GM06990 (cell line): ENCODE measurements around the gene CDH3.

Experiments
- DNase-seq: peaks from one replicate; pipeline ENCODE4 v3.0.0-alpha.2; 2011; ENCODE audit not compliant: insufficient read length; ENCODE audit errors: extremely low read depth
- H3K27me3 ChIP-seq: replicated peaks from 2 replicates; pipeline ENCODE4 v1.6.0; 2011; ENCODE audit warnings: low read length; ENCODE audit not compliant: control insufficient read depth, insufficient read depth
- H3K36me3 ChIP-seq: 2 replicates; pipeline ENCODE4 v1.5.1; 2011; ENCODE audit warnings: low read length; ENCODE audit not compliant: control insufficient read depth, insufficient read depth
- H3K4me3 ChIP-seq: replicated peaks from 2 replicates; pipeline ENCODE4 v1.5.1; 2011; ENCODE audit warnings: low read depth, mild to moderate bottlenecking, control low read depth, low read length
- CTCF ChIP-seq: IDR thresholded peaks from 2 replicates; pipeline ENCODE4 v1.5.1; 2011; ENCODE audit warnings: low read length, control low read depth, mild to moderate bottlenecking, inconsistent platforms; ENCODE audit not compliant: insufficient read depth, poor library complexity, severe bottlenecking

CDH3 gene

DNA sequence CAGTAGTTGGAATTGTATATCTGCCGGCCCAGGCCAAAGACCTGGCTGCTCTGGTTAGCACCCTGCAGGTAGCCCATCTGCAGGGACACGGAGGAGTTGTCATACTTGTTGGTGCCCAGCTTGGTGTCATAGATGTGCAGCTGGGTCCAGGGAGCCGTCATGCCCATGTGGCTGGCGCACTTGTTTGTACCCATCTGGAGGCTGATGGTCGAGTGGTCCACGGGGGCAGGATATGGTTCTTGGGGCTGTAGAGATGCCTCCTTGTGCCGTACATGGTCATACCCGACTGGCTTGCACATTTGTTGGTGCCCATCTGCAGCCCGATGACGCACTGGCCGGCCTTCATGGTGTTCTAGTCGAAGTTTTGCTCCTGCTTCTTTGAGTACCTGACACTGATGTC is 6.0 kb downstream of the CDH3 start:
- H3K27me3 ChIP-seq = no peaks in the 10 kb centered on the region
- no peak overlapping the region for H3K4me3 ChIP-seq
- no peak for DNase-seq
- H3K36me3 ChIP-seq = no peaks in the 10 kb centered on the region
- no peak for TF ChIP-seq CTCF

DNA sequence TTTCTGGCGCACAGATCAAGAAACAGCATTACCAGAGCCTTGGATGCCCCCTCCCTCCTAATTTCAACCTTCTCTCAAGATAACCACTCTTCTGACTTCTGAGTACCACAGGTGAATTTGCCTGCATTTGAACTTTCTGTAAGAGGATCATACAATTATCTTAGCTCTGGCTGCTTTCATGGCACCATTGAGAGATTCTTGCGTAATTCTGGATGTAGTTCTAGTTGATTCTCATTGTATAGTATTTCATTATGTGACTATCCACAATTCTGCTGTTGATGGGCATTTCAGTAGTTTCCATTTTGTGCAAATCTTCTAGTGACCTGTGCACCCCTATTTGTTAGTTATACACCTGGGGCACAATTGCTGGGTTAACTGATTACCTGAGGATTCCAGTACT is 7.5 kb downstream of the CDH3 start:
- no peak for DNase-seq
- Histone ChIP-seq H3K27me3 (no peaks in the 10 kb centered on the region), H3K36me3 (no peaks in the 10 kb centered on the region), H3K4me3 (no peak overlapping the region)
- TF ChIP-seq CTCF = no peak

- TF ChIP-seq CTCF = no peak
- H3K4me3 ChIP-seq = no peak overlapping the region
- DNase-seq = no peak
- H3K27me3 ChIP-seq = no peaks in the 10 kb centered on the region; the same call in none of the 2 replicates
- H3K36me3 ChIP-seq = no peaks in the 10 kb centered on the region
These were observed 10.7 kb downstream of the CDH3 start for GRCh38 chr16:68655806-68656205.

- DNase-seq = no peak
- no peaks in the 10 kb centered on the region for H3K36me3 ChIP-seq
- TF ChIP-seq CTCF = no peak
- H3K4me3 ChIP-seq = no peak overlapping the region
- no peaks in the 10 kb centered on the region; the same call in none of the 2 replicates for H3K27me3 ChIP-seq
These were observed 11.6 kb downstream of the CDH3 start for GRCh38 chr16:68656751-68657150.

DNA sequence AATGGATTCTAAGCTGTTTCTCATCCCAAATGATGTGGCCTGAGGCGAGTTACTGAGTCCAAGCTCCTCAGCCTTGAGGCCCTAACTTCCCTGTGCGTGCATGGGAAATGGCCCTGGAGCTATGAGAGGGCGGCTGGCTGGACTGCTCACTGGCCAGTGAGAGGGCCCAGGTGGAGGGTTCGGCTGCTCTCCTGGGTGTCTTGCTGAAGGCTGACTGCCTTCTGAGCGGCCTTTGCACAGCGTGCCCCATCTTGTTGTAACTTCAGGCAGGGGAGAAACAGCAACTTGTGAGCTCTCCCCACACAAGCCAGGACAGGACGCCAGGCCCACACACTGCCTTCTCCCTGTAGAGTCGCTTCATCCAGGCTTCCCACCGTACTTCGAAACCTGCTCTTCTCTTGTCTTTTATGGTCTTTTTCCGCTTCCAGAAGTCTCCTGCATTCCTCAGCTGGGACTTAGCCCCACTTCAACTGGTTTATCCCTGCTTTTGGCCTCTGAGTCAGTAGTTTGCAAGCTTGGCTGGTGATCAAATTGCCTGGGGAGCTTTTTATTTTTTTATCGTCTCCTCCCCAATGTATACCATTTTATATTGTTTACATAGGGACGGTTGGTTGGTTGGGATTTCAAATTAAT is 13.3 kb downstream of the CDH3 start:
- no peak for TF ChIP-seq CTCF
- no peak for DNase-seq
- Histone ChIP-seq H3K27me3 (no peaks in the 10 kb centered on the region; the same call in none of the 2 replicates), H3K36me3 (no peaks in the 10 kb centered on the region), H3K4me3 (no peak overlapping the region)

GRCh38 chr16:68658974-68659360 is 13.9 kb downstream of the CDH3 start:
- Histone ChIP-seq H3K4me3 (no peak overlapping the region), H3K36me3 (no peaks in the 10 kb centered on the region), H3K27me3 (no peaks in the 10 kb centered on the region; the same call in none of the 2 replicates)
- DNase-seq = no peak
- no peak for TF ChIP-seq CTCF
